ENCODE data around the gene SH2D3C. TPM values are rescaled to one million over a fixed set of nuclear protein-coding genes. Genes with fewer than 3 reads are reported as not detected.

The SH2D3C gene
- total and polyA plus RNA-seq, 8 donors = 1.4 to 7.1 (median 2.5) TPM

Small RNA genes within 50 kb of the gene (microRNA-seq; reads per million reads assigned to microRNA genes)
- gene MIR2861 (0 reads per million in 2 donors), gene MIR3960 (0 reads per million in 2 donors)

Other genes with a start within 250 kb of the SH2D3C start
- 10 to 100 TPM; 14.3 to 33.0 (median 22.0) TPM for gene STXBP1, start 166.4 kb downstream of the SH2D3C start, total RNA-seq
- gene STXBP1, start 166.4 kb downstream of the SH2D3C start, polyA plus RNA-seq = 10 to 100 TPM; 17.6 to 46.4 TPM
- gene CFAP157, start 71.7 kb downstream of the SH2D3C start, total RNA-seq = under 1 TPM in 5 of 6 donors, not detected in 1; 0.12 to 0.39 (median 0.22) TPM
- 1 to 10 TPM; 1.6 to 2.1 TPM for gene CFAP157, start 71.7 kb downstream of the SH2D3C start, polyA plus RNA-seq
- 10 to 100 TPM in 2 of 6 donors, 1 to 10 TPM in 4; 5.6 to 11.9 (median 9.0) TPM for gene PTRH1, start 63.0 kb downstream of the SH2D3C start, total RNA-seq
- gene PTRH1, start 63.0 kb downstream of the SH2D3C start, polyA plus RNA-seq = 10 to 100 TPM; 11.5 to 13.4 TPM
- under 1 TPM in 2 of 6 donors, not detected in 4; 0.03 to 0.09 TPM for gene TTC16, start 62.6 kb downstream of the SH2D3C start, total RNA-seq
- gene TTC16, start 62.6 kb downstream of the SH2D3C start, polyA plus RNA-seq = under 1 TPM; 0.02 to 0.04 TPM
- 1 to 10 TPM; 4.2 to 9.0 (median 5.8) TPM for gene TOR2A, start 43.4 kb downstream of the SH2D3C start, total RNA-seq
- gene TOR2A, start 43.4 kb downstream of the SH2D3C start, polyA plus RNA-seq = 10 to 100 TPM; 10.1 to 17.5 TPM
- 10 to 100 TPM; 33.9 to 58.2 (median 43.9) TPM for gene CDK9, start 7.4 kb upstream of the SH2D3C start, total RNA-seq
- 100 to 1,000 TPM in 1 of 2 donors, 10 to 100 TPM in 1; 73.7 to 119 TPM for gene CDK9, start 7.4 kb upstream of the SH2D3C start, polyA plus RNA-seq
- 10 to 100 TPM; 27.0 to 41.3 (median 34.3) TPM for gene FPGS, start 24.2 kb upstream of the SH2D3C start, total RNA-seq
- gene FPGS, start 24.2 kb upstream of the SH2D3C start, polyA plus RNA-seq = 10 to 100 TPM; 57.1 to 85.3 TPM
- 10 to 100 TPM in 5 of 6 donors, 1 to 10 TPM in 1; 9.7 to 42.4 (median 13.6) TPM for gene ENG, start 76.0 kb upstream of the SH2D3C start, total RNA-seq
- gene ENG, start 76.0 kb upstream of the SH2D3C start, polyA plus RNA-seq = 10 to 100 TPM; 25.8 to 32.9 TPM
- 10 to 100 TPM in 4 of 6 donors, 1 to 10 TPM in 2; 8.9 to 18.3 (median 15.2) TPM for gene AK1, start 99.0 kb upstream of the SH2D3C start, total RNA-seq
- gene AK1, start 99.0 kb upstream of the SH2D3C start, polyA plus RNA-seq = 10 to 100 TPM; 49.5 to 81.7 TPM
- 10 to 100 TPM; 20.7 to 31.1 (median 26.0) TPM for gene ST6GALNAC6, start 120.9 kb upstream of the SH2D3C start, total RNA-seq
- 10 to 100 TPM; 30.6 to 35.7 TPM for gene ST6GALNAC6, start 120.9 kb upstream of the SH2D3C start, polyA plus RNA-seq
- gene ST6GALNAC4, start 138.4 kb upstream of the SH2D3C start, total RNA-seq = 10 to 100 TPM; 25.9 to 66.6 (median 41.3) TPM
- 10 to 100 TPM; 22.2 to 27.7 TPM for gene ST6GALNAC4, start 138.4 kb upstream of the SH2D3C start, polyA plus RNA-seq
- 1 to 10 TPM; 1.0 to 2.2 (median 1.2) TPM for gene PIP5KL1, start 152.1 kb upstream of the SH2D3C start, total RNA-seq
- 1 to 10 TPM in 1 of 2 donors, under 1 TPM in 1; 0.80 to 2.5 TPM for gene PIP5KL1, start 152.1 kb upstream of the SH2D3C start, polyA plus RNA-seq
- gene DPM2, start 159.2 kb upstream of the SH2D3C start, total RNA-seq = 10 to 100 TPM; 19.6 to 34.9 (median 25.5) TPM
- 10 to 100 TPM; 39.0 to 56.8 TPM for gene DPM2, start 159.2 kb upstream of the SH2D3C start, polyA plus RNA-seq
- gene EEIG1, start 202.3 kb upstream of the SH2D3C start, total RNA-seq = 10 to 100 TPM; 47.7 to 85.4 (median 69.1) TPM
- gene EEIG1, start 202.3 kb upstream of the SH2D3C start, polyA plus RNA-seq = 10 to 100 TPM; 25.4 to 56.5 TPM

All from pancreas (tissue), 8 donors.